Ascending aorta (tissue), 2 donors: ENCODE data around the gene TMBIM4. TPM values are rescaled to one million over a fixed set of nuclear protein-coding genes. Genes with fewer than 3 reads are reported as not detected.

Experiments used
- DNase-seq, 2 donors: peaks; one replicate each; pipeline ENCODE4 v3.0.0-alpha.2; 2019; ENCODE audit warnings: low spot score in 2 of 2
- H3K27ac ChIP-seq, 2 donors: fragments of 200-600 bp; sonication (generic); one replicate each; pipeline ENCODE4 v1.5.1; 2016 to 2017; ENCODE audit warnings: mild to moderate bottlenecking in 1 of 2
- H3K27me3 ChIP-seq: fragments of 200-600 bp; sonication (generic); one replicate; pipeline ENCODE4 v1.5.1; 2017
- H3K36me3 ChIP-seq, 2 donors: fragments of 200-600 bp; sonication (generic); one replicate each; pipeline ENCODE4 v1.5.1; 2016
- H3K4me1 ChIP-seq, 2 donors: fragments of 200-600 bp; sonication (generic); one replicate each; pipeline ENCODE4 v1.5.1; 2016 to 2017; ENCODE audit warnings: mild to moderate bottlenecking in 1 of 2
- H3K4me3 ChIP-seq, 2 donors: fragments of 200-600 bp; sonication (generic); one replicate each; pipeline ENCODE4 v1.5.1; 2016 to 2017; ENCODE audit warnings: mild to moderate bottlenecking in 1 of 2
- H3K9me3 ChIP-seq, 2 donors: fragments of 200-600 bp; sonication (generic); one replicate each; pipeline ENCODE4 v1.5.1; 2016
- CTCF ChIP-seq, 3 experiments: fragments of 200-600 bp in 2 of 3; fragments of 450-650 bp in 1 of 3; sonication (generic) in 2 of 3; IDR thresholded peaks; one replicate each; pipeline ENCODE4 v1.5.1; 2016 to 2019; ENCODE audit warnings: antibody characterized with exemption in 3 of 3, mild to moderate bottlenecking in 1 of 3, moderate library complexity in 1 of 3
- intact Hi-C: fragments of 100-400 bp; cut with DNase I; formaldehyde crosslinking; loops from one replicate; pipeline ENCODE4 v1.15.1; 2023
- total RNA-seq: library from RNA; depleted of rRNA; stranded (reverse); fragments of >200 nt; gene quantifications from one replicate; pipeline ENCODE4 v1.1.0, GENCODE V29; 2016

TMBIM4 gene
- total RNA-seq, 1 donor from 2014 or later: 114 TPM

- H3K27ac ChIP-seq: no peak overlapping the region
- H3K9me3 ChIP-seq: no peaks in the 10 kb centered on the region
- H3K36me3 ChIP-seq: no peaks in the 10 kb centered on the region
- TF ChIP-seq CTCF (IDR thresholded peaks at IDR 0.05): no peak
- H3K27me3 ChIP-seq: no peaks in the 10 kb centered on the region
- H3K4me3 ChIP-seq: no peak overlapping the region
- intact Hi-C loops: no loop called here
- no peak for DNase-seq
- peaks cover 0 to 4% of the 10 kb centered on the region in 2 donors for H3K4me1 ChIP-seq
Observed at GRCh38 chr12:66203820-66204219, 34.0 kb upstream of the TMBIM4 start.

GRCh38 chr12:66199831-66200509 lies 30.2 kb upstream of the TMBIM4 start:
- no peak for DNase-seq
- H3K36me3 ChIP-seq: peaks cover 0 to 2% of the 10 kb centered on the region in 2 donors
- TF ChIP-seq CTCF (IDR thresholded peaks at IDR 0.05): no peak
- H3K27me3 ChIP-seq: no peaks in the 10 kb centered on the region
- H3K27ac ChIP-seq: no peak overlapping the region
- H3K9me3 ChIP-seq: no peaks in the 10 kb centered on the region
- H3K4me3 ChIP-seq: no peak overlapping the region
- intact Hi-C loops: no loop called here
- H3K4me1 ChIP-seq: peaks cover 0 to 18% of the 10 kb centered on the region in 2 donors

- H3K4me3 ChIP-seq: no peak overlapping the region
- H3K27me3 ChIP-seq: no peaks in the 10 kb centered on the region
- H3K9me3 ChIP-seq: no peaks in the 10 kb centered on the region
- intact Hi-C loops: no loop called here
- TF ChIP-seq CTCF (IDR thresholded peaks at IDR 0.05): no peak
- H3K36me3 ChIP-seq: peaks cover 0 to 10% of the 10 kb centered on the region in 2 donors
- no peak for DNase-seq
- H3K4me1 ChIP-seq: peaks cover 0 to 18% of the 10 kb centered on the region in 2 donors
- H3K27ac ChIP-seq: no peak overlapping the region
Observed at GRCh38 chr12:66199141-66199540, 29.3 kb upstream of the TMBIM4 start.

- intact Hi-C loops: no loop called here
- H3K36me3 ChIP-seq: peaks cover 0 to 10% of the 10 kb centered on the region in 2 donors
- no peaks in the 10 kb centered on the region for H3K9me3 ChIP-seq
- no peak overlapping the region for H3K4me3 ChIP-seq
- H3K27ac ChIP-seq: no peak overlapping the region
- H3K27me3 ChIP-seq: no peaks in the 10 kb centered on the region
- peaks cover 0 to 18% of the 10 kb centered on the region in 2 donors for H3K4me1 ChIP-seq
- no peak for TF ChIP-seq CTCF (IDR thresholded peaks at IDR 0.05)
- no peak for DNase-seq
Observed at GRCh38 chr12:66197495-66197921, 27.7 kb upstream of the TMBIM4 start.

GRCh38 chr12:66196806-66197205 lies 27.0 kb upstream of the TMBIM4 start:
- DNase-seq: no peak
- H3K4me3 ChIP-seq: no peak overlapping the region
- intact Hi-C loops: no loop called here
- H3K27ac ChIP-seq: no peak overlapping the region
- TF ChIP-seq CTCF (IDR thresholded peaks at IDR 0.05): no peak
- H3K36me3 ChIP-seq: peaks cover 0 to 10% of the 10 kb centered on the region in 2 donors
- no peaks in the 10 kb centered on the region for H3K9me3 ChIP-seq
- H3K4me1 ChIP-seq: peaks cover 0 to 18% of the 10 kb centered on the region in 2 donors
- no peaks in the 10 kb centered on the region for H3K27me3 ChIP-seq
